Loucy (cell line): ENCODE results near the gene FOXR1.

Experiments used
- H2AFZ ChIP-seq: fragments of 200-600 bp; sonication (generic); 2 replicates; pipeline ENCODE4 v1.6.0; 2016; ENCODE audit warnings: antibody characterized with exemption, mild to moderate bottlenecking, low read length, moderate library complexity
- H3F3A ChIP-seq: fragments of 200-600 bp; 2 replicates; pipeline ENCODE4 v1.6.0; 2016; ENCODE audit warnings: antibody characterized with exemption, low read depth, mild to moderate bottlenecking
- H3K27me3 ChIP-seq: fragments of 200-600 bp; sonication (generic); 2 replicates; pipeline ENCODE4 v1.6.1; 2014; ENCODE audit warnings: low read length, mild to moderate bottlenecking; ENCODE audit not compliant: insufficient read depth, poor library complexity, severe bottlenecking
- H3K36me3 ChIP-seq: fragments of 200-600 bp; sonication (generic); 2 replicates; pipeline ENCODE4 v1.6.1; 2016; ENCODE audit warnings: low read length; ENCODE audit not compliant: insufficient read depth
- H3K4me1 ChIP-seq: fragments of 200-600 bp; sonication (generic); 2 replicates; pipeline ENCODE4 v1.5.1; 2014; ENCODE audit warnings: low read length, mild to moderate bottlenecking; ENCODE audit not compliant: insufficient read depth, poor library complexity, severe bottlenecking
- H3K4me2 ChIP-seq: fragments of 200-600 bp; sonication (generic); 2 replicates; pipeline ENCODE4 v1.6.0; 2014; ENCODE audit warnings: antibody characterized with exemption, low read length, low read depth, mild to moderate bottlenecking; ENCODE audit not compliant: poor library complexity, severe bottlenecking
- H3K4me3 ChIP-seq: fragments of 200-600 bp; sonication (generic); 2 replicates; pipeline ENCODE4 v1.5.1; 2014; ENCODE audit warnings: low read length, mild to moderate bottlenecking, mixed read lengths; ENCODE audit not compliant: poor library complexity, severe bottlenecking
- H3K79me2 ChIP-seq: fragments of 200-600 bp; sonication (generic); 2 replicates; pipeline ENCODE4 v1.6.1; 2014; ENCODE audit warnings: low read length; ENCODE audit not compliant: insufficient read depth
- H3K9ac ChIP-seq: fragments of 200-600 bp; sonication (generic); 2 replicates; pipeline ENCODE4 v1.6.0; 2014; ENCODE audit warnings: mild to moderate bottlenecking, low read depth, low read length, moderate library complexity; ENCODE audit not compliant: poor library complexity, severe bottlenecking
- H3K9me2 ChIP-seq: fragments of 200-600 bp; sonication (generic); replicated peaks from 2 replicates; pipeline ENCODE4 v1.6.1; 2016; ENCODE audit warnings: low read depth, low read length, mixed read lengths
- H3K9me3 ChIP-seq: fragments of 200-600 bp; sonication (generic); 2 replicates; pipeline ENCODE4 v1.6.1; 2014; ENCODE audit warnings: mild to moderate bottlenecking, antibody characterized with exemption, low read length, low read depth; ENCODE audit not compliant: insufficient read depth
- H4K20me1 ChIP-seq: fragments of 200-600 bp; sonication (generic); 2 replicates; pipeline ENCODE4 v1.6.0; 2014; ENCODE audit warnings: antibody characterized with exemption, low read length, mild to moderate bottlenecking; ENCODE audit not compliant: insufficient read depth, poor library complexity, severe bottlenecking
- EZH2phosphoT487 ChIP-seq: fragments of 200-600 bp; IDR thresholded peaks from 2 replicates; pipeline ENCODE4 v1.6.1; 2018; ENCODE audit warnings: antibody characterized with exemption, mild to moderate bottlenecking, moderate library complexity, borderline replicate concordance
- TF ChIP-seq, protein P1 (sequence below): fragments of 200-600 bp; sonication (generic); conservative IDR thresholded peaks from 2 replicates; pipeline ENCODE4 v1.5.1; 2014; ENCODE audit warnings: mild to moderate bottlenecking, antibody characterized with exemption, low read length

FOXR1 gene

DNA sequence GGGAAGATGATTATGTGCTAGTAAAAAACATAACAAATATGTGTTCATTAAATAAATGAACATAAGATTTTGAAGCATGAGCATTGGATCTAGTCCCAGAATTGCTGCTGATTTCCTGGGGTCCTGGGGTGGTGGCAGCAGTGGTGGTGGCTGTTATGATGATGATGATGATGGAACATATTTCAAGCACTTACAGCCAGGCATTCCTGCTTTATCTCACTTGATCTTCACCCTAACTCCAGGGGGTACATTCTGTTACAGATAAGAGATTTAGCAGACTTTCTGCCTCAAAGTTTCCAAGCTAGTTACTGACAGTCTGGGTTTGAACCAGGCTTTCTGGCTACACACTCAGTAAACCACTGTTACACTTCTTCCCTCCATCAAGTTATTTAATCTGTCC lies 52.2 kb downstream of the FOXR1 start:
- Histone ChIP-seq H3K36me3 (peaks cover 10% of the 10 kb centered on the region), H3F3A (no peaks in the 10 kb centered on the region), H3K79me2 (peaks cover 57% of the 10 kb centered on the region), H3K27me3 (no peaks in the 10 kb centered on the region), H3K4me3 (no peak overlapping the region), H3K4me2 (peak overlapping the region; percentile 7), H3K4me1 (peaks cover 20% of the 10 kb centered on the region), H3K9me2 (no peaks in the 10 kb centered on the region), H3K9ac (peak overlapping the region; percentile 19), H2AFZ (no peak overlapping the region), H4K20me1 (peaks cover 14% of the 10 kb centered on the region), H3K9me3 (no peaks in the 10 kb centered on the region)
- TF ChIP-seq EZH2phosphoT487 = no peak
- TF ChIP-seq, protein P1, sequence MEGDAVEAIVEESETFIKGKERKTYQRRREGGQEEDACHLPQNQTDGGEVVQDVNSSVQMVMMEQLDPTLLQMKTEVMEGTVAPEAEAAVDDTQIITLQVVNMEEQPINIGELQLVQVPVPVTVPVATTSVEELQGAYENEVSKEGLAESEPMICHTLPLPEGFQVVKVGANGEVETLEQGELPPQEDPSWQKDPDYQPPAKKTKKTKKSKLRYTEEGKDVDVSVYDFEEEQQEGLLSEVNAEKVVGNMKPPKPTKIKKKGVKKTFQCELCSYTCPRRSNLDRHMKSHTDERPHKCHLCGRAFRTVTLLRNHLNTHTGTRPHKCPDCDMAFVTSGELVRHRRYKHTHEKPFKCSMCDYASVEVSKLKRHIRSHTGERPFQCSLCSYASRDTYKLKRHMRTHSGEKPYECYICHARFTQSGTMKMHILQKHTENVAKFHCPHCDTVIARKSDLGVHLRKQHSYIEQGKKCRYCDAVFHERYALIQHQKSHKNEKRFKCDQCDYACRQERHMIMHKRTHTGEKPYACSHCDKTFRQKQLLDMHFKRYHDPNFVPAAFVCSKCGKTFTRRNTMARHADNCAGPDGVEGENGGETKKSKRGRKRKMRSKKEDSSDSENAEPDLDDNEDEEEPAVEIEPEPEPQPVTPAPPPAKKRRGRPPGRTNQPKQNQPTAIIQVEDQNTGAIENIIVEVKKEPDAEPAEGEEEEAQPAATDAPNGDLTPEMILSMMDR = no peak

DNA sequence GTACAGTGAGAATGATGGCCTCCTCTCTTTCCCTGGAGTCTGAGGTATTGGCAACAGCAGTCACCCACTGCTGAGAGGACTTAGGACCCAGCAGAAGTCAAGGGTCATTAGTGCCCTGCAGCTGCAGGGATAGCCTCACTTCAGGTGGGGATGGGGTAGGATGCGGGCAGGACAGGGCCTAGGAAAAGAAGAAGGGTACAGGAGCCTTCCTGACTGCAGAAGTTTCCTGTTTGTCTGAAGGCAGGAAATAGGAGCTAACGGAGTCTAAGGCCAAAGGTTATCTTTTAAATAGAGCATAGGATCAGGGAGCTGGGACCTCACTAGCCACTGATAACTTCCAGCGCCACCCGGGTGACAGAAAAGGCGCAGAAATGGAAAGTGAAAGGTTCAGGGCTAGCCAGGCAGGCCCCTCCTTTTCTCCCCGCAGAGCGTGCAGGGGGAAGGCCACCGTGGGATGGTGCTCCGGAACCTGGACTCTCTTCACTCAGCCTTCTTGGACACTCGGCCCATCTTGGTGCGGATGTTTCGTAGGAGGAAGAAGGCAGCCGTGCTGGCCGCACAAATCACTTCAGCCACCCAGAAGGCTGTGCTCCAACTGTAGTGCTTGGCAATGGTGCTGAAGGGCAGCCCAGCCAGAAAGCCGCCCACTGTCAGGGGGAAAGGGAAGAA lies 53.0 kb downstream of the FOXR1 start:
- Histone ChIP-seq H3K36me3 (peaks cover 10% of the 10 kb centered on the region), H4K20me1 (peaks cover 7% of the 10 kb centered on the region), H3K9me3 (no peaks in the 10 kb centered on the region), H3K79me2 (peaks cover 57% of the 10 kb centered on the region), H3K4me1 (peaks cover 27% of the 10 kb centered on the region), H2AFZ (no peak overlapping the region), H3K27me3 (no peaks in the 10 kb centered on the region), H3K4me2 (peak overlapping the region; percentile 7), H3K9ac (peak overlapping the region; percentile 19), H3F3A (no peaks in the 10 kb centered on the region), H3K9me2 (no peaks in the 10 kb centered on the region), H3K4me3 (no peak overlapping the region)
- TF ChIP-seq, protein P1 = no peak
- TF ChIP-seq EZH2phosphoT487 = no peak

DNA sequence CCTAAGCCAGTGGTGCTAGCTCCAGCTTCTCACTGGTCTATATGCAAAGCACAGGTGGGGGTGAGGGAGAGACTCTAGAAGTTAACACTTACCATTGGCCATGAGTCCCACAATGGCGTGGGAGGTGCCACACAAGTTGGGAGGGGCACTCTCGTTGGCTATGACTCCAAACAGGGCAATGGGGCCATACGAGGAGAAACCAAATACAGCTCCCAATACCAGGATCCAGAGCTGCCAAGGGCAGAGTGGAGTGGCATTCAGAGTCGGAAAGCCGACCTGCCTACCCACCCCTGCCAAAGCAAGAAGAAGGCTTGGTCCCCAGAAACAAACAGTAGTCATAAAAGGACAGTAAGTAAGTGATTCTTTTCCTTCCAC lies 53.5 kb downstream of the FOXR1 start:
- Histone ChIP-seq H4K20me1 (peaks cover 2% of the 10 kb centered on the region), H3K4me3 (no peak overlapping the region), H3F3A (no peaks in the 10 kb centered on the region), H3K9ac (no peak overlapping the region), H3K36me3 (peaks cover 10% of the 10 kb centered on the region), H3K27me3 (no peaks in the 10 kb centered on the region), H2AFZ (no peak overlapping the region), H3K9me2 (no peaks in the 10 kb centered on the region), H3K79me2 (peaks cover 57% of the 10 kb centered on the region), H3K9me3 (no peaks in the 10 kb centered on the region), H3K4me1 (peaks cover 27% of the 10 kb centered on the region), H3K4me2 (no peak overlapping the region)
- TF ChIP-seq EZH2phosphoT487 = no peak
- TF ChIP-seq, protein P1 = no peak
